Activated CD4-positive, CD25-positive, alpha-beta regulatory T cell (primary cell): ENCODE results near the gene PROKR2.

Source experiments
- DNase-seq, 4 experiments: peaks; one replicate each; lab custom pipeline; 2025; lab: John Stamatoyannopoulos, UW

PROKR2 gene

GRCh38 chr20:5316188-5317158, at the start of gene PROKR2:
Gene PROKR2, minus strand, starts transcription at chr20:5316954. Its CDS starts 2,585 bp downstream, at chr20:5314369.
- DNase-seq: no peak

- DNase-seq: no peak
Measured at GRCh38 chr20:5364997-5365597, 48.3 kb upstream of the PROKR2 start.

- DNase-seq: no peak
Measured at GRCh38 chr20:5364136-5364821, 47.5 kb upstream of the PROKR2 start.

GRCh38 chr20:5362771-5363170, 46.0 kb upstream of the PROKR2 start:
- no peak for DNase-seq

GRCh38 chr20:5361176-5361575, 44.4 kb upstream of the PROKR2 start:
- no peak for DNase-seq

GRCh38 chr20:5357946-5358345, 41.2 kb upstream of the PROKR2 start:
- no peak for DNase-seq

GRCh38 chr20:5356941-5357340, 40.2 kb upstream of the PROKR2 start:
- no peak for DNase-seq

- no peak for DNase-seq
Measured at GRCh38 chr20:5354901-5355300, 38.1 kb upstream of the PROKR2 start.

GRCh38 chr20:5353624-5354496, 37.1 kb upstream of the PROKR2 start:
- DNase-seq: no peak

- no peak for DNase-seq
Measured at GRCh38 chr20:5349448-5349847, 32.7 kb upstream of the PROKR2 start.

- no peak for DNase-seq
Measured at GRCh38 chr20:5342021-5342420, 25.3 kb upstream of the PROKR2 start.

- DNase-seq: no peak
Measured at GRCh38 chr20:5331340-5331739, 14.6 kb upstream of the PROKR2 start.

- DNase-seq: no peak
Measured at GRCh38 chr20:5328268-5328667, 11.5 kb upstream of the PROKR2 start.

- no peak for DNase-seq
Measured at GRCh38 chr20:5327356-5327755, 10.6 kb upstream of the PROKR2 start.

GRCh38 chr20:5315807-5316187, 957 bp downstream of the PROKR2 start:
- no peak for DNase-seq

- DNase-seq: no peak
Measured at GRCh38 chr20:5313916-5314315, 2.8 kb downstream of the PROKR2 start.

- no peak for DNase-seq
Measured at GRCh38 chr20:5312518-5312917, 4.2 kb downstream of the PROKR2 start.

- DNase-seq: no peak
Measured at GRCh38 chr20:5309971-5310370, 6.8 kb downstream of the PROKR2 start.

GRCh38 chr20:5298811-5299210, 17.9 kb downstream of the PROKR2 start:
- DNase-seq: no peak

GRCh38 chr20:5297280-5298004, 19.3 kb downstream of the PROKR2 start:
- DNase-seq: no peak

GRCh38 chr20:5290596-5290995, 26.2 kb downstream of the PROKR2 start:
- no peak for DNase-seq
